Stimulated activated CD8-positive, alpha-beta memory T cell treated with anti-CD3 and anti-CD28 coated beads, Interleukin-4, amount 100 ng/mL, for 48 hours (primary cell): Measurements from ENCODE around the gene THOP1.

Source experiments
- DNase-seq: peaks from one replicate; pipeline ENCODE4 v3.0.0-alpha.2; 2020

The THOP1 gene

GRCh38 chr19:2804156-2805004, 19.1 kb downstream of the THOP1 start:
- DNase-seq = no peak

GRCh38 chr19:2805261-2805900, 20.1 kb downstream of the THOP1 start:
- DNase-seq = no peak

GRCh38 chr19:2805991-2806649, 20.8 kb downstream of the THOP1 start:
- DNase-seq = no peak

GRCh38 chr19:2806736-2807378, 21.6 kb downstream of the THOP1 start:
- DNase-seq = no peak

GRCh38 chr19:2807379-2808128, 22.3 kb downstream of the THOP1 start:
- no peak for DNase-seq

- no peak for DNase-seq
Measured at GRCh38 chr19:2808129-2808941, 23.0 kb downstream of the THOP1 start.

- DNase-seq = no peak
Measured at GRCh38 chr19:2809387-2810140, 24.3 kb downstream of the THOP1 start.

GRCh38 chr19:2810141-2811091, 25.1 kb downstream of the THOP1 start:
- no peak for DNase-seq

GRCh38 chr19:2811221-2811722, 26.0 kb downstream of the THOP1 start:
- no peak for DNase-seq

GRCh38 chr19:2811735-2812413, 26.6 kb downstream of the THOP1 start:
- no peak for DNase-seq

- no peak for DNase-seq
Measured at GRCh38 chr19:2812414-2813234, 27.3 kb downstream of the THOP1 start.

- no peak for DNase-seq
Measured at GRCh38 chr19:2813235-2814160, 28.2 kb downstream of the THOP1 start.

GRCh38 chr19:2814426-2814825, 29.1 kb downstream of the THOP1 start:
- no peak for DNase-seq

GRCh38 chr19:2815191-2815614, 29.9 kb downstream of the THOP1 start:
- DNase-seq = no peak

GRCh38 chr19:2815923-2816322, 30.6 kb downstream of the THOP1 start:
- no peak for DNase-seq

GRCh38 chr19:2816641-2817040, 31.3 kb downstream of the THOP1 start:
- DNase-seq = no peak
